IMR-90 (cell line): Measurements from ENCODE around the gene KL. TPM values are rescaled to one million over a fixed set of nuclear protein-coding genes. Genes with fewer than 3 reads are reported as not detected.

Experiments used
- ATAC-seq: fragments of 200-7000 bp; cut with Tn5 transposase; 2 replicates; pipeline ENCODE4 v1.9.1; 2020; ENCODE audit warnings: low read depth, mild to moderate bottlenecking, moderate library complexity
- BruUV-seq: library from RNA; stranded (reverse); fragments of 400-500 nt; replicated peaks from 2 replicates; lab custom pipeline; 2021; lab: Mats Ljungman, UMichigan
- CTCF ChIA-PET: fragments of 300-600 bp; formaldehyde crosslinking; extraction: SDS; loops from one replicate; lab custom pipeline; 2021; ENCODE audit warnings: antibody characterized with exemption; lab: Yijun Ruan, JAX
- POLR2A ChIA-PET: fragments of 300-600 bp; sonication (Branson Sonifier 250); formaldehyde crosslinking; loops from one replicate; lab custom pipeline; 2022; ENCODE audit warnings: antibody characterized with exemption; ENCODE audit not compliant: unreplicated experiment; lab: Charles Lee
- DNase-seq: peaks from one replicate; pipeline ENCODE4 v3.0.0; 2013
- H2AFZ ChIP-seq: replicated peaks from 2 replicates; pipeline ENCODE3; 2013; ENCODE audit warnings: low read length, mild to moderate bottlenecking; ENCODE audit not compliant: poor library complexity
- H2AK5ac ChIP-seq: 2 replicates; pipeline ENCODE4 v1.6.1; 2013; ENCODE audit warnings: low read depth, low read length, inconsistent platforms
- H2AK9ac ChIP-seq: replicated peaks from 2 replicates; pipeline ENCODE3; 2013; ENCODE audit warnings: mild to moderate bottlenecking, low read depth, low read length, moderate library complexity; ENCODE audit not compliant: poor library complexity
- H2BK120ac ChIP-seq: 2 replicates; pipeline ENCODE4 v1.6.1; 2013; ENCODE audit warnings: low read depth, low read length, inconsistent platforms
- H2BK15ac ChIP-seq: 3 replicates; pipeline ENCODE4 v1.6.1; 2013; ENCODE audit warnings: low read depth, low read length, inconsistent platforms
- H2BK20ac ChIP-seq: 2 replicates; pipeline ENCODE4 v1.6.1; 2013; ENCODE audit warnings: low read depth, mild to moderate bottlenecking, inconsistent platforms, low read length, moderate library complexity
- H2BK5ac ChIP-seq: 2 replicates; pipeline ENCODE4 v1.6.1; 2013; ENCODE audit warnings: mild to moderate bottlenecking, low read depth, low read length, inconsistent platforms; ENCODE audit not compliant: poor library complexity, severe bottlenecking
- H3K14ac ChIP-seq: replicated peaks from 2 replicates; pipeline ENCODE4 v1.6.1; 2013; ENCODE audit warnings: low read depth, low read length, inconsistent platforms
- H3K18ac ChIP-seq: 2 replicates; pipeline ENCODE4 v1.6.1; 2013; ENCODE audit warnings: low read depth, low read length, control low read depth
- H3K23ac ChIP-seq: 2 replicates; pipeline ENCODE4 v1.6.1; 2013; ENCODE audit warnings: low read depth, low read length, inconsistent platforms
- H3K27ac ChIP-seq: 2 replicates; pipeline ENCODE4 v1.5.1; 2013; ENCODE audit warnings: mild to moderate bottlenecking, control low read depth, low read length; ENCODE audit not compliant: insufficient read depth
- H3K27me3 ChIP-seq: 2 replicates; pipeline ENCODE4 v1.6.1; 2013; ENCODE audit warnings: low read length; ENCODE audit not compliant: control insufficient read depth, insufficient read depth
- H3K36me3 ChIP-seq: 2 replicates; pipeline ENCODE4 v1.6.1; 2013; ENCODE audit warnings: low read length, mixed read lengths; ENCODE audit not compliant: control insufficient read depth, insufficient read depth
- H3K4ac ChIP-seq: 2 replicates; pipeline ENCODE4 v1.6.1; 2013; ENCODE audit warnings: low read depth, low read length, inconsistent platforms
- H3K4me1 ChIP-seq: 2 replicates; pipeline ENCODE4 v1.6.1; 2013; ENCODE audit warnings: low read length, mixed read lengths; ENCODE audit not compliant: control insufficient read depth, insufficient read depth
- H3K4me2 ChIP-seq: 2 replicates; pipeline ENCODE4 v1.6.1; 2013; ENCODE audit warnings: low read depth, mild to moderate bottlenecking, control low read depth, low read length, moderate library complexity
- H3K4me3 ChIP-seq: 2 replicates; pipeline ENCODE4 v1.5.1; 2013; ENCODE audit warnings: low read depth, mild to moderate bottlenecking, control low read depth, low read length, moderate library complexity; ENCODE audit not compliant: insufficient read depth
- H3K56ac ChIP-seq: 2 replicates; pipeline ENCODE4 v1.6.1; 2013; ENCODE audit warnings: low read length, inconsistent platforms; ENCODE audit not compliant: insufficient read depth; ENCODE audit errors: extremely low read depth
- H3K79me1 ChIP-seq, 2 experiments: 2 replicates each; pipeline ENCODE4 v1.6.1; 2013; ENCODE audit warnings: low read length in 2 of 2, inconsistent platforms in 1 of 2, low read depth in 1 of 2
- H3K9ac ChIP-seq: 2 replicates; pipeline ENCODE4 v1.6.1; 2013; ENCODE audit warnings: low read depth, low read length, control low read depth
- H3K9me1 ChIP-seq: 2 replicates; pipeline ENCODE4 v1.6.1; 2013; ENCODE audit warnings: low read length, inconsistent platforms; ENCODE audit not compliant: insufficient read depth
- H3K9me3 ChIP-seq: 2 replicates; pipeline ENCODE4 v1.6.1; 2013; ENCODE audit warnings: low read length; ENCODE audit not compliant: control insufficient read depth, insufficient read depth
- H4K20me1 ChIP-seq: 2 replicates; pipeline ENCODE4 v1.6.1; 2013; ENCODE audit warnings: low read length, inconsistent platforms; ENCODE audit not compliant: insufficient read depth
- H4K5ac ChIP-seq: 2 replicates; pipeline ENCODE4 v1.6.1; 2013; ENCODE audit warnings: mild to moderate bottlenecking, low read depth, low read length, control low read depth
- H4K8ac ChIP-seq, 2 experiments: 2 replicates each; pipeline ENCODE4 v1.6.1; 2013; ENCODE audit warnings: low read depth in 2 of 2, low read length in 2 of 2, control low read depth in 1 of 2, inconsistent platforms in 1 of 2
- H4K91ac ChIP-seq: 2 replicates; pipeline ENCODE4 v1.6.1; 2013; ENCODE audit warnings: low read depth, low read length, inconsistent platforms; ENCODE audit not compliant: insufficient read depth
- BHLHE40 ChIP-seq: fragments of 150-350 bp; IDR thresholded peaks from 2 replicates; pipeline ENCODE4 v1.6.1; 2016; ENCODE audit warnings: mild to moderate bottlenecking, low read depth, low read length
- CEBPB ChIP-seq: IDR thresholded peaks from 2 replicates; pipeline ENCODE4 v1.6.1; 2012; ENCODE audit warnings: low read depth, low read length, improper control_type of control experiment
- CHD1 ChIP-seq: IDR thresholded peaks from 2 replicates; pipeline ENCODE4 v1.6.1; 2012; ENCODE audit warnings: low read depth, low read length, improper control_type of control experiment
- CTCF ChIP-seq: conservative IDR thresholded peaks from 2 replicates; pipeline ENCODE4 v1.5.1; 2012; ENCODE audit warnings: mild to moderate bottlenecking, low read depth, low read length, improper control_type of control experiment
- ELK1 ChIP-seq: fragments of 150-350 bp; IDR thresholded peaks from 2 replicates; pipeline ENCODE4 v1.6.1; 2016; ENCODE audit warnings: low read depth, mild to moderate bottlenecking, low read length, moderate library complexity, borderline replicate concordance
- FOS ChIP-seq: fragments of 150-350 bp; IDR thresholded peaks from 2 replicates; pipeline ENCODE4 v1.6.1; 2016; ENCODE audit warnings: low read depth, low read length
- MAFK ChIP-seq: IDR thresholded peaks from 2 replicates; pipeline ENCODE4 v1.6.1; 2012; ENCODE audit warnings: low read depth, low read length, improper control_type of control experiment
- MAZ ChIP-seq: IDR thresholded peaks from 2 replicates; pipeline ENCODE4 v1.6.1; 2012; ENCODE audit warnings: low read depth, mild to moderate bottlenecking, low read length, improper control_type of control experiment, moderate library complexity, borderline replicate concordance
- MXI1 ChIP-seq: IDR thresholded peaks from 2 replicates; pipeline ENCODE4 v1.6.1; 2012; ENCODE audit warnings: low read depth, mild to moderate bottlenecking, low read length, moderate library complexity, borderline replicate concordance
- NFE2L2 ChIP-seq: fragments of 150-350 bp; IDR thresholded peaks from 2 replicates; pipeline ENCODE4 v1.6.1; 2016; ENCODE audit warnings: low read depth, mild to moderate bottlenecking, low read length
- POLR2A ChIP-seq: IDR thresholded peaks from 2 replicates; pipeline ENCODE4 v1.6.1; 2012; ENCODE audit warnings: mild to moderate bottlenecking, low read depth, low read length
- RAD21 ChIP-seq: IDR thresholded peaks from 2 replicates; pipeline ENCODE4 v1.6.1; 2012; ENCODE audit warnings: low read length, improper control_type of control experiment
- RCOR1 ChIP-seq: IDR thresholded peaks from 2 replicates; pipeline ENCODE4 v1.6.1; 2012; ENCODE audit warnings: mild to moderate bottlenecking, low read length, improper control_type of control experiment; ENCODE audit not compliant: insufficient replicate concordance
- RFX5 ChIP-seq: IDR thresholded peaks from 2 replicates; pipeline ENCODE4 v1.8.0; 2012; ENCODE audit warnings: low read depth, mild to moderate bottlenecking, low read length, moderate library complexity
- SMC3 ChIP-seq: fragments of 150-350 bp; IDR thresholded peaks from 2 replicates; pipeline ENCODE4 v1.6.1; 2016; ENCODE audit warnings: low read depth, mild to moderate bottlenecking, antibody characterized with exemption, low read length, moderate library complexity
- USF2 ChIP-seq: fragments of 150-350 bp; IDR thresholded peaks from 2 replicates; pipeline ENCODE4 v1.6.1; 2017; ENCODE audit warnings: mild to moderate bottlenecking, antibody characterized with exemption, low read length, low read depth
- WGBS, 2 experiments: methylation state at CpG; one replicate each; pipeline versions ENCODE4 v1.1.5 to v1.1.7; 2013; ENCODE audit warnings: missing lambda C conversion rate in 2 of 2; ENCODE audit not compliant: insufficient read length in 1 of 2; ENCODE audit errors: extremely low coverage in 2 of 2; 5-methylcytosine and 5-hydroxymethylcytosine counted together
- dilution Hi-C: fragments of 300-500 bp; cut with HindIII; formaldehyde crosslinking; loops from one replicate; pipeline ENCODE4 v1.14.3; 2018; ENCODE audit warnings: low sequenced_read_pairs; ENCODE audit not compliant: unreplicated experiment
- in situ Hi-C: fragments of 300-500 bp; cut with MboI; formaldehyde crosslinking; loops from 3 replicates; pipeline ENCODE4 v1.14.3; 2019; ENCODE audit warnings: low sequenced_read_pairs, inconsistent platforms, mixed read lengths
- intact Hi-C: fragments of 100-400 bp; cut with micrococcal nuclease; formaldehyde crosslinking; loops from 2 replicates; pipeline ENCODE4 v1.10.0; 2022
- polyA plus RNA-seq, 3 experiments: library from polyadenylated mRNA; depleted of rRNA; stranded (reverse); fragments of >200 nt; gene quantifications; 2 replicates each; pipeline ENCODE4 v1.2.3, GENCODE V29; 2012; ENCODE audit warnings: low replicate concordance in 1 of 3
- total RNA-seq: library from RNA; depleted of rRNA; stranded (reverse); fragments of >200 nt; gene quantifications from 2 replicates; pipeline ENCODE4 v1.2.3, GENCODE V29; 2012

The KL gene
- total and polyA plus RNA-seq, 2 of the 4 experiments (the other 2 are of a cell fraction): not detected

DNA sequence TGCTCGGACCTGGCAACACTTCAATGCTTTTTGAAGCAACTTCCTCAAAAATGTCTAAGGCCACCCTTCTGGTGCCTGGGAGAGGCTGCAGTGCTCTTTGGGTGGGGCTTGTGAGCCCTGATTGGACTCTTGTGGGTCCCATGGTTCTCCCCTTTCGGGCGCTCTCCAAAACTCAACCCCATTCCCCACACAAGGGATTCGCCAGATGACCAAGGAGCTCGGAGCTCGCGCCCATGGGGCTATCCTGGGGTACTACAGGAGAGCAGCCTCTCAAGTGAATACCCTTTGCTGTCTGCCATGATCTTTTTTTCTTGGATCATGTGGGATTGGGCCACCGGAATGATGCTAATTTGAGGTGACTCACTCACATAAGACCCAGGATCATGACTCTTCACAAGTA, 29.7 kb upstream of the KL start:
- Histone ChIP-seq H4K91ac (no peak overlapping the region), H2BK120ac (no peak overlapping the region), H3K9me1 (peaks cover 13% of the 10 kb centered on the region; the same call in 1 of the 2 replicates), H3K27ac (no peak overlapping the region), H3K9me3 (no peaks in the 10 kb centered on the region), H2AK5ac (no peak overlapping the region), H2BK20ac (no peak overlapping the region), H3K27me3 (peaks cover 3% of the 10 kb centered on the region; the same call in 1 of the 2 replicates), H3K4me2 (no peak overlapping the region), H2BK5ac (no peak overlapping the region), H3K79me1 (no peaks in the 10 kb centered on the region), H4K20me1 (no peaks in the 10 kb centered on the region), H3K18ac (no peak overlapping the region), H3K14ac (no peak overlapping the region), H2AFZ (no peak overlapping the region), H3K36me3 (no peaks in the 10 kb centered on the region), H4K8ac (no peak overlapping the region), H3K9ac (no peak overlapping the region), H2AK9ac (no peak overlapping the region), H4K5ac (no peak overlapping the region), H2BK15ac (no peak overlapping the region), H3K4me3 (no peak overlapping the region), H3K23ac (no peak overlapping the region), H3K4me1 (no peaks in the 10 kb centered on the region), H3K56ac (no peak overlapping the region), H3K4ac (no peak overlapping the region)
- ATAC-seq: no peak
- in situ Hi-C loops (no loop called here), dilution Hi-C loops (no loop called here), intact Hi-C loops (no loop called here)
- WGBS, 2 experiments: no CpG with 5 or more reads among the region's 8 CpGs
- ChIA-PET CTCF (no interaction called here), POLR2A (no interaction called here)
- no peak for DNase-seq
- no peak for TF ChIP-seq POLR2A
- no peak for TF ChIP-seq SMC3
- TF ChIP-seq MAFK: no peak
- TF ChIP-seq RCOR1: no peak
- no peak for TF ChIP-seq CTCF
- no peak for TF ChIP-seq RFX5
- no peak for TF ChIP-seq FOS
- no peak for TF ChIP-seq BHLHE40
- no peak for TF ChIP-seq MAZ
- TF ChIP-seq NFE2L2: no peak
- no peak for TF ChIP-seq CHD1
- no peak for TF ChIP-seq USF2
- TF ChIP-seq MXI1: no peak
- no peak for TF ChIP-seq RAD21
- no peak for TF ChIP-seq ELK1
- TF ChIP-seq CEBPB: no peak
- no TSS peak for BruUV-seq
